ENCODE results near the gene DEFB124. TPM values are rescaled to one million over a fixed set of nuclear protein-coding genes. Genes with fewer than 3 reads are reported as not detected.
"Not testable (repeated sequence)": the region's sequence is repeated elsewhere in the genome, so short reads cannot be mapped to it uniquely, and the experiment has no call there.

The DEFB124 gene, protein sequence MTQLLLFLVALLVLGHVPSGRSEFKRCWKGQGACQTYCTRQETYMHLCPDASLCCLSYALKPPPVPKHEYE
- total RNA-seq (2014; rRNA removed; shearing (Covaris generic)) = not detected in 2 replicates

DNA sequence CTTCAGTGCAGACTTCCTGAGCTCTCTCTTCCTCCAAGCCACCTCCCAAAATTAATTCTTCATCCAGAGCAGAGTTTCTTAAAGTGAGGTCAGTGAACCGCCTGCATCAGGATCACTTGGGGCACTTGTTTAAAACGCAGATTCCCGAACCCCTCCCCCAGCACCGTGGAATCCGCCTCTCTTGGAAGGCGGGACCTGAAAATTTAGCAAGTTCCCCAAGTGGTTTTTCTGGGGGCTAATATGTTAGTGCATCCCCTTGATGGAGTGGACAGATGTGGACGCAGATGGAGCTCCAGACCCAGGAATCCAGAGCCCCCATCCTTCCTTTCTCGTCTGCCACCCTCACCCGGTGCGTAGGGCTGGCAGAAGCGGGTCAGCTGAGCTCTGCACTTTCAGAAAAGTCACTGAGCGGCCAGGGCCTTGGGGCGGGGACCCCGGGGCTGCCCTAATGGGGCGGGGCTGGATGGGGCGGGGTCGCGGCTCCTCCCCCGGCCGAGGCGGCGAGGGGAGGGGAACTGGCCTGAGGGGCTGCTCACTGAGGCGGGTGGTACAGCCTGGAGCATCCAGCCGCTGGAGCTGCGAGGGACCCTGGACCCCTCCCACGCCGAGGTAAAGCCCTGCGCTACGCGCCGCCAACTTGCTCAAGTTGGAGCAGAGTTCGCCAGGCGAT is at the start of gene DEFB124, which contains the start of gene REM1:
TSS of gene DEFB124 (minus strand) at position 370 of the 670 bp plus-strand sequence. CDS start 2,114 bp downstream, outside the sequence.
TSS of gene REM1 (plus strand) at position 531 of the 670 bp plus-strand sequence. CDS start 1,158 bp downstream, outside the sequence.
- DNase-seq (ENCODE audit: low read depth) = no peak

DNA sequence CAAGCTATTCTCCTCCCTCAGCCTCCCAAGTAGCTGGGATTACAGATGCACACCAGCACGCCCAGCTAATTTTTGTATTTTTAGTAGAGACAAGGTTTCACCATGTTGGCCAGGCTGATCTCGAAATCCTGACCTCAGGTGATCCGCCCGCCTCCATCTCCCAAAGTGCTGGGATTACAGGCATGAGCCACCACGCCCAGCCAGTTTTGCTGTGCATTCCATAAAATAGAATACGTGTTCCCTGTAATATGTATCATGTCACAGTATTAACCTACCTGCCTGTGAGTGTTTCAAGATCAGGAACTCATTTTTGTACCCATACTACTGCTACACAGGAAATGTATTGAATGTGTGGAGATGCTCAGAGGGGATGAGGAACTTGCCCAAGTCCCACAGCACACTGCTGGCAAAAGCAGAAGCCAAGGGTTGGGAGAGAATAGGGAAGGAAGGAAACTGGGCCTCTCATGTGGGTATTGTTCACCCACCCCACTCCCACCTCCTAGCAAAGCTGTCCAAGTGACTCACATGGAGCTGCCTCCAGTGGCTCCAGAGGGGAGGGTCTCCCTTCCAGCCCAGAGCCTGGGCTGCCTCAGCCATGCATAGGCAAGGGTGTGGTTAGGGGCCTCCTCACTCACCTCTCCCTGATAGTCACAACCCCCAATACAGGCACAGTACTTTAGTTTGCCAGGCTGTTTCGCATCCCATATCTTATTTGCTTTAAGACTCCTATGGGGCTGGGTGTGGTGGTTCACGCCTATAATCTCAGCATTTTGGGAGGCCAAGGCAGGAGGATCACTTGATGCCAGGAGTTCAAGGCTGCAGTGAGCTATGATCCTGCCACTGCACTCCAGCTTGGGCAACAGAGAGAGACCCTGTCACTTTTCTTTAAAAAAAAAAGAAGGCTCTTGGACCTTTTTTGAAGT is 48.7 kb upstream of the DEFB124 start:
- no peak for DNase-seq (ENCODE audit: low read depth)

DNA sequence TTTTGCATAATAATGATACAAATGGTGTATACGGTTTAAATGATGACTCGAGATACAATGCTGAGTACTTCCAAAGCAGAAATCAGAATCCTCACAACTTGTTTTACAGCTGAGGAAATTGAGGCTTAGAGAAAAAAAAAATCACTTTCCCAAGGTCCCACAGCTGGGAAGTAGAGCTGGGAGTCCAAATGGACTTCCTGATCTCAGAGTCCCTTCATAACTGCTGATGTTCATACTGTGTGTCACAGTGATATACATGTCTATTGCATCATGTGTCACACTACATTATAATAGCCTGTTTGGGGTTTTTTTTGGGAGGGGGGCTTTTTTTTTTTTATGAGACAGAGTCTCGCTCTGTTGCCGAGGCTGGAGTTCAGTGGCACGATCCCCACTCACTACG is 47.8 kb upstream of the DEFB124 start:
- DNase-seq (ENCODE audit: low read depth) = no peak

DNA sequence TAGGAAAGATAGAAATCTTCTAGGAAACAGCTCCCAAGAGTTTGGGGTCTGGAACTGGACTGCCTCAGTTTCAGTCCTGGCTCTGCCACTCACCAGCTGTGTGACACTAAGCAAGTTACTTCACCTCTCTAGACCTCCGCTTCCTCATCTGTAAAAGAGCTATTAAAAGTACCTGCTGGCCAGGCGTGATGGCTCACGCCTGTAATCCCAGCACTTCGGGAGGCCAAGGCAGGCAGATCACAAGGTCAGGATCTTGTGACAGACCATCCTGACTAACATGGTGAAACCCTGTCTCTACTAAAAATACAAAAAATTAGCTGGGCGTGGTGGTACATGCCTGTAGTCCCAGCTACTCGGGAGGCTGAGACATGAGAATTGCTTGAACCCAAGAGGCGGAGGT is 46.3 kb upstream of the DEFB124 start:
- not testable (repeated sequence) for DNase-seq (ENCODE audit: low read depth)

DNA sequence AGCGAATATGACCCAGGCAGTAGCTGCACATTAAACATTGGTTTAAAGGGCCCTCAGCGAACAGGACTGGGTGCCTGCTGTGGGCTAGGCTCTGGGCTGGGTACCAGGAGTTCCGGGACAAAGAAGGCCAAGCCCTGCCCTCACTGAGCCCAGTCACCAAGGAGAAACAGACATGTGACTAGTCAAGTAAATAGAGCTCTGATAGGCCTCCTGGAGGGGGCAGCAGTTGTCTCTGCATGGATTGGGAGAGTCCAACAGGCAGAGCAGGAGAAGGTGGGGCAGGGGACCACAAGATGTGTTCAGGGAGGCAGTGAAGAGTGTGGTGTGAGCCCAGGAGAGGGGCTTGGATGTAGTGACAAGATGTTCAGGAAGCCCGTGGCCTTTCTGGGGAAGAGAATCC is 42.4 kb upstream of the DEFB124 start:
- peak; percentile 85 for DNase-seq (ENCODE audit: low read depth)

DNA sequence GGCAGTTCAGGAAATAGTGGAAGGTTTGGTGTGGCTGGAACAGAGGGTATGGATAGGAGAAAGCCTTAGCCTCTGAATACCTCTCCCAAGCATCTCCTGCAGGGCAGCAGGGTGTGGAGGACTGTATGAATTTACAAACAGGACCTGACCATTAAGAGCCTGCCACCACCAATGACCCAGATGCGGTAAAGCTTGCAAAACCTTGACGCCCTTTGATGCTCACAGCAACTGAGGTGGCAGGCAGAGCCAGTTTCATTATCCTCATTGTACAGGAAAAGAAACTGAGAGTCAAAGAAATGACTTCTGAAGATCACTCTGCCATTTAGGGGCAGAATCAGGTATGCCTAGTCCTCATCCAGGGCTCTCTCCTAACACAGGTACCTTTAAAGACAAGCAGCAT is 41.7 kb upstream of the DEFB124 start:
- no peak for DNase-seq (ENCODE audit: low read depth)

DNA sequence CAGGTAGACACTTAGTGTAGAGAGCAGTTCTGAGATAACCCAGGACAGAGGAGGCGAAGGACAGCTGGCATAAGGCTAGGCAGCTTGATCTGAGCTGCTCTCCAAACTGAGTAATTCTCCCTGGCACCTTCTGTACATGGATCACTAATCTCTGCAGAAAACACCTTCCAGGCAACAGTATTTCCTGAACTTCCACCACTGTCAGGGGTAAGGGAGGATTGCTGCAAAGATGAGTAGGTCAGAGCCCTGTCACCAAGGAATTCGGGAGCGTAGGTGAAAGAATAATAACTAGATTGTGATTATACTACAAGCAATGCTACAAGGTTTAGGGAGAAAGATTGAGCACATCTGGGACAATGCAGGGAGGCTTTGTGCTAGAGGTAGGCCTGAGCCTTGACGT is 41.2 kb upstream of the DEFB124 start:
- DNase-seq (ENCODE audit: low read depth) = no peak

DNA sequence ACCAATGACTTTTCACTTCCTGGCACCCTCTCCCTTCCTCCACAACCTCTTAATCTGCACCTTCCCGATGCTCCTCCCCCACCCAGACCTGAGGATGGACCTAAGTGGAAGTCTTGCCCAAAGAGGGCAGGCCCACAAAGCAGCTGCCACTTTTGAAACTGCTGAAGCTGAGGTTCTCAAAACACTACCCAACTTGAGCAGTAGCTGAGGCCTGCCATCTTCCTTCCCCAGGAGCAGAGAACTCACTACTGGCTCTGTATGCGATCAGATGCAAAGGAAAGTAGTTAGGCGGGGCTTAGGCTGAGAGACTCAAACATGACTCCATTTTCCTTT is 40.8 kb upstream of the DEFB124 start:
- no peak for DNase-seq (ENCODE audit: low read depth)

DNA sequence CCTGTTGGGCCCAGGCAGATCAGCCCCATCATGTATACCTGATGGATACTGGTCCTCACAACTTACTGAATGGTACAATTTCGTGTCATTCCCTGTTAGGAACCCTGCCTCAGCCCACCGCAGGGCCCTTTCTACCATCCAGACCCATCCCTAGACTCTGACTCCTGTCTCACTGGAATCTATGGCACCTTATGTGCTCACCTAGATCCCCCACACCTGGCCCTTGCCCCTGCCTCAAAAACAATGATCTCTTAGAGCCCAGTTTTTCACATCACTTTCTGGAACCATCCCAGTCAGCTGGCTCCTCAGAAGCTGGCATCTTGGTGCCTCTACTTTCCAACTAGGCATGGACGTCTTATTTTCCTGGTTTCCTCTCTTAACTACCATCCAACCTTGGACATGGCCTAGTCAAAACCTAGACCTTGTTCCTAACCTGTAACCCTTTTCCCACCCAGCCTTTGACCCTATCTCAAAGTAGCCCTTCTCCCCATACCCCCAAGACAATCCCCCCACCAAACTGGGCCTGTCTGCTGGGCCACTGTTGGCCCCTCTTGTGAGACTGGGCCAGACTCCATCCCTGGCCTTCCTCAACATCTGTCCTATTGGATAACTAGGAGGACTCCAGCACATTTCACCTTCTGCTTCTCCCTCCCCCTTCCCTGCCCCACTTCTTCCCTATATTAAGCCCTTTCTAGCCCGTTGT is 40.3 kb upstream of the DEFB124 start:
- no peak for DNase-seq (ENCODE audit: low read depth)

DNA sequence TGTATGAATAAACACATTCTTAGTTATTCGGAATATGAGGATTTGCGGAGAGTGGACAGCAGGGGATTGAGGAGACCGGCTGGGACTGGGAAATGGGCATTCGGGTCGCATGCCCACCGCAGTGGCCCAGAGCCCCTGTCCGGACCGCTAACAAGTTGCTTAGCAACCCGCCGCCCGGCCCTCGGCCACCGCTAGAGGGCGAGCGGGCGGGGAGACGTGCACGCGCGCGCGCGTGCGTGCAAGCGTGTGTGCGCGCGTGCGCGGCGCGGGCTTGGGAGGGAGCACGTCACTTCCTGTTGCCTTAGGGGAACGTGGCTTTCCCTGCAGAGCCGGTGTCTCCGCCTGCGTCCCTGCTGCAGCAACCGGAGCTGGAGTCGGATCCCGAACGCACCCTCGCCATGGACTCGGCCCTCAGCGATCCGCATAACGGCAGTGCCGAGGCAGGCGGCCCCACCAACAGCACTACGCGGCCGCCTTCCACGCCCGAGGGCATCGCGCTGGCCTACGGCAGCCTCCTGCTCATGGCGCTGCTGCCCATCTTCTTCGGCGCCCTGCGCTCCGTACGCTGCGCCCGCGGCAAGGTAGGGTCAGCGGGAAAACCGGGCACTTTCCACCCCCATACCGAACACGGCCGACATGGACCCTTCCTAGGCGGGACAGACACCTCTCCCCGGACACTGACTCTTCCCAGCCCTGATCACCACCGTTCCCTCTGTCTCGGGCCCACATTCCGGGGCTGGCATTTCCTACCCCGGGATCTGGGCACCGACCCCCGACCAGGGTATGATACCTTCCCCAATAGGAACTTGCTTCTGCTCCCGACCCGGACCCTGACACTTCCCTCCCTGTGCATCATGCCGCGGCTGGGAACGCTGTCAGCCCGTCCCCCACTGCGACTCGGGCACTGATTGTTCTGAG is 39.5 kb upstream of the DEFB124 start, which contains the start of gene HM13:
TSS of gene HM13 (plus strand) at position 289 of the 918 bp plus-strand sequence. CDS start at position 399, 110 bp downstream.
- DNase-seq (ENCODE audit: low read depth) = peak; percentile 96

DNA sequence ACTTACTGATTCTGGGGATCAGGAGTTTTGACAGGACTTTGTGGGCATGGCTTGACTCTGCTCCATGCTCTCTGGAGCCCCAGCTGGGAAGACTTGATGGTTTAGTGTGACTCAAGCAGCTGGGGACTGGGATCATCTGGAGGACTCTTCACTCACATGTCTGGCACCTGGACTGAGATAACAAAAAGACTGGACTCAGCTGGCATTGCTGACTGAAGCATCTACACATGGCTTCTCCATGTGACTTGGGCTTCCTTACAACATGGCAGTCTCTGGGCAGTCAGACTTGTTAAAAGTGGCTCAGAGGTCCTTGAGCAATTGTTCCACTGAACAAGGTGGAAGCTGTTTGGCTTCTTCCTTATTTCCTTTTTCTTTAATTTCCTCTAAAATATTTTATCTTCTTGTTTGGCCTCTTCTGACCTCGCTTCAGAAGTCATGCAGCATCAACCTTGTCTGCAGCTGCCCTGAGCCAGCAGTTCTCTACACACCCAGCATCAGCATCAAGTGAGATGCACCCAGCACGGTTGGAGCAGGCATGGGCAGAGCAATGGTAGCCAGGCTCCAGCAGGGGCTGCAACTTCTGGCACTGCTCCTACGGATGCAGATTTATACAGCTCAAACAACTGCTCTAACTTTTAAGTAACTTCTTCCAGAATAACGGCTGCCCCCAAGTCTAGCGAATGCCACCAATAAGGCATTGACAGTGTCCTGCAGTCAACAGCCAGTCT is 33.8 kb upstream of the DEFB124 start:
- peak; percentile 61 for DNase-seq (ENCODE audit: low read depth)

DNA sequence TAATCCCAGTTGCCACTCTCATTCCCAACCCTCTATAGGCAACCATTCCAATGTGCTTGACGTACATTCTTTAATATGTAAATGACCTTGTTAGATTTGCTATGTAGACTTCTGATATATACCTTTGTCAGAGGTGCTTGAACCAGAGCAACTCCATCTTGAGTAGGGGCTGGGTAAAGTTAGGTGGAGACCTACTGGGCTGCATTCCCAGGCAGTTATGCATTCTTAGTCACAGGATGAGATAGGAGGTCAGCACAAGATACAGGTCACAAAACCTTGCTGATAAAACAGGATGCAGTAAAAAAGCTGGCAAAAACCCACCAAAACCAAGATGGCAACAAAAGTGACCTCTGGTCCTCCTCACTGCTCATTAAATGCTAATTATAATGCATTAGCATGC is 31.0 kb upstream of the DEFB124 start:
- DNase-seq (ENCODE audit: low read depth) = peak; percentile 28

DNA sequence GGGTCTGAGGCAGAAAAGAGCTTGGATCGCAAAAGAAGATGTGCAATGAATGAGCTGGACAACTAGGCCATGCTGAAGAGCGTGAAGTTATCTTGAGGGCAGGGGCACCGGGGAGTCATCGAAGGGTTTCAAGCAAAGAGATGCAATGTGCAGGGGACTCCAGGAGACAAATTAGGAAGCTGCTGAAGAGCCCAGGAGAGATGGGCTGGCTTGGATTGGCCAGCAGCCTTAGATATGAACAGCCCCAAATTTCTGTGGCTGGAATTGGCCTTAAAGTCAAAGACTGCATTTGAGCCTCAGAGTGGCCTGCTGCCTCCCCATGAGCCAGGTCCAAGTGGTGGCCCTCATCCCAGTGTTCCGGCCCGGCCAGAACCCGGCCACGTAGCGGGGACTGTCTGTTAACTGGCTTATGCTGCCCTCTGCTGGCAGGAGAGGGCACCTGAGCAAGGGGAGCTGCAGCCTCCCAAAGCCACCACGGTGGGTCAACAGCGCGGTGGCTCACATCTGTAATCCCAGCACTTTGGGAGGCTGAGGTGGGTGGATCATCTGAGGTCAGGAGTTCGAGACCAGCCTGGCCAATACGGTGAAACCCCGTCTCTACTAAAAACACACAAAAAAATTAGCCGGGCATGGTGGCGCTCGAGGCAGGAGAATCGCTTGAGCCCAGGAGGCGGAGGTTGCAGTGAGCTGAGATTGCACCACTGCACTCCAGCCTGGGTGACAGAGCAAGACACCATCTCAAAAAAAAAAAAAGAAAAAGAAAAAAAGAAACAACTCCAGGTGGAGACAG is 28.2 kb upstream of the DEFB124 start:
- peak; percentile 83 for DNase-seq (ENCODE audit: low read depth)

DNA sequence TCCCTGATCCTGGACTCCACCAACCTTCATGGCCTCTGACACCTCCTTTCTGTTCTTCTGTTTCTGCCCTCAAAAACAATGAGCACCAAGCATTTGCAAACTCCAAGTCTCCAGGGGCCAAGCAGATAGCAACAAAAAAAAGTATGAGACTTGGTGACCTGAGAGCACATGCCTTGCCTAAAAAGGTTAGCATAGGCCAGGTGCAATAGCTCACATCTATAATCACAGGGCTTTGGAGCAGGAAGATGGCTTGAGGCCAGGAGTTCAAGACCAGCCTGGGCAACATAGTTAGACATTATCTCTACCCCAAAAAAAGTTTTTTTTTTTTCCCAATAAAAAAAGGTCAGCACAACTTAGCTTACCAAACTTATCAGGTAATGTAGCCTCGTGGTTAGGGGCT is 25.6 kb upstream of the DEFB124 start:
- no peak for DNase-seq (ENCODE audit: low read depth)

DNA sequence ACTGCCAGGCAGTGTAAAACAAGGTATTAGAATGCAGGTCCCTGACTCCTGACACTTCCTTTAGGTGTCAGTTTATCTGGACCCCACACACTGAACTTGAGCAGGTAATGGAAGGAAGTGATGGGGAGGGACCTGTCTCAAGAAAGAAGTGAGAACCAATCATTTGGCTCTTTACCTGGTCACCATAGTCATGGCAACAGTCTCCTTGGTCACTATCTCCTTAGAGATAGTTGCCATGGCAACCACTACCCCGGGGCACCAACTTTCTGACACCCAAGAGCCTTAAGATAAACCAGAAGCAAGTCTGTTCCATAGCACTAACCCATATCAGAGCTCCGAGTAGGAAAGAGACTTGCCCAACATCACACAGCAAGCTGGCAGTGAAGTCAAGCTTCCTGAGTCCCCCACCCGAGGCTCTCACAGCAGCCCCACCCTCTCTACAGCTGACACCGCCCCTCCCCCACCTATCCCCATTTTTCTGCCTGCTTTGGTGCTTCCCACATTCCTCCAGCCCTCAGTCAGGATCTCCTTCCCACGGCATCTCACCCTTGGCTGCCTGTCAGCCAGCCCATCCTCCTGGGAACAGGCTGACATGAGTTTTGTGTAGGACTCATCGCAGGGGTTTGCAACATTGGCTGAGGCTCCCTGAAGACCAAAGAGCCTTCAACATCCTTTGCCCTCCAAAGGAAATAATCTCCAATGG is 23.1 kb upstream of the DEFB124 start:
- DNase-seq (ENCODE audit: low read depth) = peak; percentile 41

DNA sequence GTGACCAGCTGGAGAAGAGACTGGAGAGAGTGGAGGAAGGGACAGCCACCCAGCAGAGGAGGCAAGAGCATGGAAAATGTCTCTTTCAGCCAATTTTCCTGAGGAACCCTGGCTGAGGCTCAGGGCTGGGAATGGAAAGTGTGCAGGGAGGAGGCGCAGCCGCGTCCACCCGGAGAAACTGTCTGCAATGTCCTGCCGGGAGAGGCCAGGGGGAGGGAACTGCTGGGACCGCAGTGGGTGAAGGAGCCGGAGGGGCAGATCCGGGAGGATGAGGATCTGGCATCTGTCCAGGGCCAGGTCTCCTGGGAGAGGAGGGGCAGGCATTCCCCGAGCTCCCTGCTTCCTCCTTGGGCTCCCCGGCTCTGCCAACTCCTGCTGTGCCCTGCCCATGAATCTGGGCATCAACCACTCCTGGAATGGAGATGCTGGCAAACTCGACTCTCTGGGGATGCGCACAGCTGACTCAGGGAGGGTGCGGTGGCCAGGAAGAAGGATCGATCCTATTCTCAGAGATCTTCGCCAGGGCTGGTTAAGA is 21.9 kb upstream of the DEFB124 start:
- peak; percentile 54 for DNase-seq (ENCODE audit: low read depth)

DNA sequence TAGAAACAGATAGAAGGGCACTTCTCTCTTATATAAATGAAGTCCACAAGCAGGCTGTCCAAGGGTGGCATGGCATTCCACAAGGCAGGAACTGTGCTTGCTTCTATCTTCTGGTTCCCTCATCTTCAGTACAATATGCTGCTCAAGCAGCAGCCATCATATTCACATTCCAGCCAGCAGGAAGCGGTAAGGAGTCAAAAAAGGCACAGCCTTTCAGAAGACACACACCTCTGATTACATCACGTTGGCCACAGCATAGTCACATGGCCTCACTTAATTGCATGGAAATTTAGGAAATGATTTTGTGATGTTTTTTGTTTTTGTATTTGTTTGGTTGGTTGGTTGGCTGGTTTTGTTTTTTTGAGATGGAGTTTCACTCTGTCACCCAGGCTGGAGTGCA is 19.2 kb upstream of the DEFB124 start:
- DNase-seq (ENCODE audit: low read depth) = peak; percentile 64

DNA sequence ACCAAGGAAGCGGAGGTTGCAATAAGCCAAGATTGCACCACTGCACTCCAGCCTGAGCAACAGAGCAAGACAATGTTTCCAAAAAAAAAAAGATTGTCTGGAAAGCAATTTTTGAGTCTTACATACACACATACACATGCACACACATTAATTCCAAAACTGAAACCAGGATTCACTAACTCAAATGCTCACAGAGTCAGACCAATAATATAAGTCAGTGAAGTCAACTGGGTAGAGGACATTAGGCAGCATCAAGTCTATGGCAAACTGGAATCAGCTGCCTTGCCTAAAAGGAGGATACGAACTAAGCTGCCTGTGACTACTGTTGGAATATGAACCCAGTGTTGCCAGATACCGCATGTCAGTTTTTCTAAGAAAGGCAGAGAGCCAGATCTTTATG is 15.8 kb upstream of the DEFB124 start:
- no peak for DNase-seq (ENCODE audit: low read depth)

All from RPMI7951 (cell line).